ENCODE results near the gene VSTM2L.

Gene VSTM2L

GRCh38 chr20:37920679-37921322 lies 17.9 kb downstream of the VSTM2L start:
- Histone ChIP-seq H3K4me3 (ENCODE audit: low read length) (no peak overlapping the region), H3K9me3 (ENCODE audit: control insufficient read depth, insufficient read depth, low read length) (no peaks in the 10 kb centered on the region), H3K27me3 (ENCODE audit: control insufficient read depth, insufficient read depth, low read length) (no peaks in the 10 kb centered on the region), H3K4me1 (ENCODE audit: control insufficient read depth, insufficient read depth, low read length) (peaks cover 2% of the 10 kb centered on the region), H3K36me3 (ENCODE audit: control insufficient read depth, insufficient read depth, low read length) (no peaks in the 10 kb centered on the region), H3K27ac (ENCODE audit: low read length) (no peak overlapping the region)
- DNase-seq (ENCODE audit: low read depth, low spot score): no peak
- no CpG with 5 or more reads among the region's 1 CpG for WGBS (ENCODE audit: insufficient coverage, insufficient read length)

DNA sequence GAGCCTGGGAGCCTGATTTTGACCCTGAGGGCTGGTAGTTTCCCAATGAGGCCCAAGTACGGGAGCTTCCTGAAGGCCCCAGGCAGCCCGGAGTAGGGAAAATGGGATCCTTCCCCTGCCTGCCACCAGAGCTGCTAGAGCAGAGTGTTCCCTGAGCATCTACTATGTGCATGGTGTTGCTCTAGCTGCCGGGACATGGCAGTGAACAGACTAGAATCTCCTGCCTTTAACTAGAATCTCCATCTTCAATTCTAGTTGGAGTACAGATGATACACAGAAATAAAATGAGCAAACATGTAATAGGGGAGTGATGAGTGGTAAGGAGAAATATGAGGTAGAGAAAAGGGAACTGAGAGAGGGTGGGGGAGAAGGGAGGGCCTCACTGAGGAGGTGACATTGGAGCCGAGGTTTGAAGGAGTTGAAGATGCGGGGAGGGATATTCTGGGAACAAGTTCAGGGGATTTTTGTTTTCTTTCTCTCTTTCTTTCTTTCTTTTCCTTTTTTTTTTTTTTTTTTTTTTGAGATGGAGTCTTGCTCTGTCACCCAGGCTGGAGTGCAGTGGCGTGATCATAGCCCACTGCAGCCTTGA lies 18.5 kb downstream of the VSTM2L start:
- no CpG with 5 or more reads among the region's 6 CpGs for WGBS (ENCODE audit: insufficient coverage, insufficient read length)
- Histone ChIP-seq H3K27me3 (ENCODE audit: control insufficient read depth, insufficient read depth, low read length) (no peaks in the 10 kb centered on the region), H3K4me3 (ENCODE audit: low read length) (no peak overlapping the region), H3K4me1 (ENCODE audit: control insufficient read depth, insufficient read depth, low read length) (peaks cover 2% of the 10 kb centered on the region), H3K9me3 (ENCODE audit: control insufficient read depth, insufficient read depth, low read length) (no peaks in the 10 kb centered on the region), H3K27ac (ENCODE audit: low read length) (no peak overlapping the region), H3K36me3 (ENCODE audit: control insufficient read depth, insufficient read depth, low read length) (no peaks in the 10 kb centered on the region)
- DNase-seq (ENCODE audit: low read depth, low spot score): no peak

GRCh38 chr20:37922016-37922415 lies 19.1 kb downstream of the VSTM2L start:
- Histone ChIP-seq H3K36me3 (ENCODE audit: control insufficient read depth, insufficient read depth, low read length) (no peaks in the 10 kb centered on the region), H3K27me3 (ENCODE audit: control insufficient read depth, insufficient read depth, low read length) (no peaks in the 10 kb centered on the region), H3K4me1 (ENCODE audit: control insufficient read depth, insufficient read depth, low read length) (peaks cover 2% of the 10 kb centered on the region), H3K4me3 (ENCODE audit: low read length) (no peak overlapping the region), H3K27ac (ENCODE audit: low read length) (no peak overlapping the region), H3K9me3 (ENCODE audit: control insufficient read depth, insufficient read depth, low read length) (no peaks in the 10 kb centered on the region)
- no CpG with 5 or more reads among the region's 3 CpGs for WGBS (ENCODE audit: insufficient coverage, insufficient read length)
- no peak for DNase-seq (ENCODE audit: low read depth, low spot score)

DNA sequence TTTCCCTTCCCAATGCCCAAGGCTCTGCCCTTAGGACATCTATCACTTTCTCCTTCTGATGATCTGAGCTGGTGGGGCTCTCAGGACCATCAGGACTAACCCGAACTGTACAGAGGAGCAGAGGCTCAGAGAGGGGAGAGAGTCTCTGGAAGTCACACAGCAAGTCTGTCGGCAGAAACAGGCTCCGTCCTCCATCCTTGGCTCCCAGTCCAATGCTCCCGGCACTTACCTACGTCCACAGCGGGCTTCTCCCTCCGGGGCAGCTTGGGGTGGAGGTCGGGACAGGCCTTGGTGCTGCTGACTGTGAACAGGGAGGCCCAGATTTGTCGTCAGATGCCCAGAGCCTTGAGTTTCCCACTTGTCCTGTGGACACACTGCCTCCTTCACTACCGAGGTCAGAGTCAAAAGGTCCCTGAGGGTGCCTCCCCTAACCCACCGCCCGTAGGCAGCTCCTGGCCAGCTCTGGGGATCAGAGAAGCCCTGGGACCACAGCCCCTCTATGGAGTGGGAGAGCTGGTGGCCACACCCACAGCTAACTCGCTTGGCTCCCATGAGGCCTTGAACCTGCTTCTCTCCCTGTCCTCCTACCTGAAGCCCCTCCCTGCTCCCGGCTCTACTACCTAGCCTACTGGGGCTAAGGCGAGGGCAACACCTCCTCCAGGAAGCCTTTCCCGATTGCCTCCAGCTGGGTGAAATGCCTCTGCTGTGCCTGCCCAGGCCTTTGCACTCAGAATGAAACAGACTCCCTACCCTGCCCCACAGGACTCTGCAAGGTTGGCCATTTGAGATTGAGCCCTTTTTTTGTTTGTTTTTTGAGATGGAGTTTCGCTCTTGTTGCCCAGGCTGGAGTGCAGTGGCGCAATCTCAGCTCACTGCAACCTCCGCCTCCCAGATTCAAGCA lies 22.6 kb downstream of the VSTM2L start:
- no CpG with 5 or more reads among the region's 19 CpGs for WGBS (ENCODE audit: insufficient coverage, insufficient read length)
- H3K27ac ChIP-seq (ENCODE audit: low read length): no peak overlapping the region

DNA sequence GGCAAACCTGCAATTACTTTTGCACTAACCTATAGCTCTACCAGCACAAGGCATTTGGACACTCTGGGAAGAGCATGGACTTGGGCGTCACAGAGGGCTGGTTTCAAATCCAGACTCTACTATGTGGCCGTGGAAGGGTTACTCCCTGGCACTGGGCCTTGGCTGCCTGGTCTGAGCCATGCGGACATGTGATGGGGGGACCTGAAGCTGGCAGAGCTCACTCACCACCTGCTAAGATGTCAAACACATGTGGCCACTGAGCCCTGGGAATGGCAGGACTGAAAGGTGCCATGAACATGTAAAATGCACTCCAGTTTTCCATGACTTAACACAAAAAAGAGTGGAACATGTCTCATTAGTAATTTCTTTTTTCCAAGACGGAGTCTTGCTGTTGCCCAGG lies 23.7 kb downstream of the VSTM2L start:
- no peaks in the 10 kb centered on the region for H3K9me3 ChIP-seq (ENCODE audit: control insufficient read depth, insufficient read depth, low read length)
- H3K27ac ChIP-seq (ENCODE audit: low read length): no peak overlapping the region
- no peaks in the 10 kb centered on the region for H3K27me3 ChIP-seq (ENCODE audit: control insufficient read depth, insufficient read depth, low read length)
- WGBS (ENCODE audit: insufficient coverage, insufficient read length): no CpG with 5 or more reads among the region's 4 CpGs
- H3K4me3 ChIP-seq (ENCODE audit: low read length): no peak overlapping the region
- DNase-seq (ENCODE audit: low read depth, low spot score): no peak
- H3K4me1 ChIP-seq (ENCODE audit: control insufficient read depth, insufficient read depth, low read length): no peaks in the 10 kb centered on the region
- no peaks in the 10 kb centered on the region for H3K36me3 ChIP-seq (ENCODE audit: control insufficient read depth, insufficient read depth, low read length)

More for the DNA sequence above, 22.6 kb downstream of the VSTM2L start:
- H3K4me3 ChIP-seq (ENCODE audit: low read length): no peak overlapping the region
- H3K36me3 ChIP-seq (ENCODE audit: control insufficient read depth, insufficient read depth, low read length): no peaks in the 10 kb centered on the region
- no peaks in the 10 kb centered on the region for H3K9me3 ChIP-seq (ENCODE audit: control insufficient read depth, insufficient read depth, low read length)
- DNase-seq (ENCODE audit: low read depth, low spot score): no peak
- no peaks in the 10 kb centered on the region for H3K4me1 ChIP-seq (ENCODE audit: control insufficient read depth, insufficient read depth, low read length)
- H3K27me3 ChIP-seq (ENCODE audit: control insufficient read depth, insufficient read depth, low read length): no peaks in the 10 kb centered on the region

DNA sequence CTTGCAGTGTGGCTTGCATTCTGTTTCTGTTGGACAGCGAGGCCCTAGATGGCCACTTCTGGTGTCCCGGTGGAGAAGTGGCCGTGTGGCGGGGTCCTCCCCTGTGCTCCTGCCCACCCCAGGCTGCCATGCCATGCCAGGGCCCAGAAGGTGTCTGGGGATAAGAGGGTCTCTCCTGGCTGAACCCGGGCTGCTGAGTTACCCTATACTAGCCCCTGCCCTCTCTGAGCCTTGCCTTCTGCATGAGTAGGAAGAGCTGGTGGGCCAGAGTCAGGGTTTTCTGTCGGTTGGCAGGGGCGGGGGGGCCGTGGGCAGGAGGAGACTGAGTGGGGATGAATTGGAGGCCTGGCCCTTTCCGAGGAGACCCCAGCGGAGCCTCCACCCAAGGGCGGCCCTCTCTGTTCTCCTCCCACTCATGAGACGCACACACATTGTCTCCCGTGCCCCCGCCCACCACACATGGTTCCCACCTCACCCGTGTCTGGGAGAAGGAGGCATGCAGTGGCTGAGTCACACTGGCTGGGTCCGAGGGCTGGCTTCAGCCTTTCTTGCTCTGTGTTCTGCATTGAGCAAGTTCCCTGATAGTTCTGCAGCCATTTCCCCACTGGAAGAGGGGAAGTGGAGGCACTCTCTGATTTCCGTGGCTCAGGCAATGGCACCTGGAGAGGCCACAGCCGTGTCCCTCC lies 24.6 kb downstream of the VSTM2L start:
- Histone ChIP-seq H3K27ac (ENCODE audit: low read length) (no peak overlapping the region), H3K36me3 (ENCODE audit: control insufficient read depth, insufficient read depth, low read length) (no peaks in the 10 kb centered on the region), H3K9me3 (ENCODE audit: control insufficient read depth, insufficient read depth, low read length) (no peaks in the 10 kb centered on the region), H3K4me1 (ENCODE audit: control insufficient read depth, insufficient read depth, low read length) (no peaks in the 10 kb centered on the region), H3K4me3 (ENCODE audit: low read length) (no peak overlapping the region), H3K27me3 (ENCODE audit: control insufficient read depth, insufficient read depth, low read length) (no peaks in the 10 kb centered on the region)
- no CpG with 5 or more reads among the region's 18 CpGs for WGBS (ENCODE audit: insufficient coverage, insufficient read length)
- DNase-seq (ENCODE audit: low read depth, low spot score): no peak

GRCh38 chr20:37928996-37929682 lies 26.2 kb downstream of the VSTM2L start:
- WGBS (ENCODE audit: insufficient coverage, insufficient read length): no CpG with 5 or more reads among the region's 8 CpGs
- Histone ChIP-seq H3K27ac (ENCODE audit: low read length) (no peak overlapping the region), H3K27me3 (ENCODE audit: control insufficient read depth, insufficient read depth, low read length) (no peaks in the 10 kb centered on the region)

GRCh38 chr20:37929683-37930014 lies 26.7 kb downstream of the VSTM2L start:
- DNase-seq (ENCODE audit: low read depth, low spot score): no peak
- Histone ChIP-seq H3K9me3 (ENCODE audit: control insufficient read depth, insufficient read depth, low read length) (no peaks in the 10 kb centered on the region), H3K27ac (ENCODE audit: low read length) (no peak overlapping the region), H3K4me3 (ENCODE audit: low read length) (no peak overlapping the region), H3K36me3 (ENCODE audit: control insufficient read depth, insufficient read depth, low read length) (no peaks in the 10 kb centered on the region), H3K27me3 (ENCODE audit: control insufficient read depth, insufficient read depth, low read length) (no peaks in the 10 kb centered on the region), H3K4me1 (ENCODE audit: control insufficient read depth, insufficient read depth, low read length) (no peaks in the 10 kb centered on the region)
- WGBS (ENCODE audit: insufficient coverage, insufficient read length): no CpG with 5 or more reads among the region's 4 CpGs

More at GRCh38 chr20:37928996-37929682, 26.2 kb downstream of the VSTM2L start:
- H3K4me1 ChIP-seq (ENCODE audit: control insufficient read depth, insufficient read depth, low read length): no peaks in the 10 kb centered on the region
- H3K36me3 ChIP-seq (ENCODE audit: control insufficient read depth, insufficient read depth, low read length): no peaks in the 10 kb centered on the region
- H3K4me3 ChIP-seq (ENCODE audit: low read length): no peak overlapping the region
- H3K9me3 ChIP-seq (ENCODE audit: control insufficient read depth, insufficient read depth, low read length): no peaks in the 10 kb centered on the region
- DNase-seq (ENCODE audit: low read depth, low spot score): no peak

DNA sequence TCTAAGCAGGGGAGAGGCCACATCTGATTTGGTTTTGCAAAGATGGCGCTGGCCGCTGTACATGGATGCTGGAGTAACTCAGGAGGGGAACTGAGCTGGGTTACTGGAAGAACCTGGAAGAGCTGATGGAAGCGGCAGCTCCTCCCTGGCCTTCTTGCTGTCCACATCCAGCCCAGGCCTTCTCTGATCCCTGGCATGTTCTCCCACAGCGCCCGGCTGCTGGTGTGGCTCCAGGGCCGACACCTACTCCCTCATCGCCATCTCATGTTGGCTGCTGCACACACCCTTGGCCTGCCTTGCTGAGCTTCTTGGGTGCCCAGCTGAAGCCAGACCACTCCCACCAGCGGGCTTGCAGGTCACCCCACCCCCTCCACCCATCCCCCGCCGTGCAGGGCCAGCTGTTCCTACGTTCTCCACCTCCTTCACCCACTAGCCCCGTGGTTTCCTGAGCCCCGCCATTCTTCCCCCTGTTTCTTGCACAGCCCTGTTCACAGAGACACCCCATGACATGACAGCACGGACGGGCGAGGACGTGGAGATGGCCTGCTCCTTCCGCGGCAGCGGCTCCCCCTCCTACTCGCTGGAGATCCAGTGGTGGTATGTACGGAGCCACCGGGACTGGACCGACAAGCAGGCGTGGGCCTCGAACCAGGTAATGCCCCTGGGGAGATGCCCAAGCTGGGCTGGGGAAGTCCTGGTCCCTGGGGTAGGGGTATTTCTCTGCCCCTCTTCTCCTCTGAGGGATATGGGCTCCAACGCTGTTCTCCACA lies 28.4 kb downstream of the VSTM2L start:
- Histone ChIP-seq H3K9me3 (ENCODE audit: control insufficient read depth, insufficient read depth, low read length) (no peaks in the 10 kb centered on the region), H3K27me3 (ENCODE audit: control insufficient read depth, insufficient read depth, low read length) (no peaks in the 10 kb centered on the region), H3K36me3 (ENCODE audit: control insufficient read depth, insufficient read depth, low read length) (no peaks in the 10 kb centered on the region), H3K27ac (ENCODE audit: low read length) (no peak overlapping the region), H3K4me3 (ENCODE audit: low read length) (no peak overlapping the region), H3K4me1 (ENCODE audit: control insufficient read depth, insufficient read depth, low read length) (0 out of 2 replicates have a peak, but pooled peaks cover 1% of the 10 kb centered on the region)
- whole genome bisulfite sequencing (ENCODE audit: insufficient coverage, insufficient read length): no CpG with 5 or more reads among the region's 27 CpGs
- no peak for DNase-seq (ENCODE audit: low read depth, low spot score)

All from iPS DF 6.9 (cell line).